ENCODE results near the gene PRKAA2. TPM values are rescaled to one million over a fixed set of nuclear protein-coding genes. Genes with fewer than 3 reads are reported as not detected.

The PRKAA2 gene
- total and polyA plus RNA-seq, 10 of the 15 experiments (the other 5 are each of a cell fraction or from before 2014, with no cell fraction given): 0.01 TPM; not detected in 9

GRCh38 chr1:56617141-56617540 lies 28.0 kb upstream of the PRKAA2 start:
- intact Hi-C loops (cut with micrococcal nuclease; ENCODE audit: unreplicated experiment) (no loop called here), in situ Hi-C loops (cut with MboI) (no loop called here)
- H2AFZ ChIP-seq (ENCODE audit: control insufficient read depth, low read depth, low read length): no peak overlapping the region
- no peaks in the 10 kb centered on the region for H3K27me3 ChIP-seq (replicated peaks in 1 of 2; ENCODE audit: control insufficient read depth in 2 of 2, insufficient read depth in 2 of 2, low read length in 1 of 2)
- H3K27ac ChIP-seq (ENCODE audit: control insufficient read depth, insufficient read depth): no peak overlapping the region
- no peak for TF ChIP-seq IRF3 (IDR thresholded peaks at IDR 0.05)
- no TSS peak for BruUV-seq (replicated peaks)
- H3K4me2 ChIP-seq (ENCODE audit: control insufficient read depth, insufficient read depth): no peak overlapping the region
- no peaks in the 10 kb centered on the region for H3K4me1 ChIP-seq (ENCODE audit: control insufficient read depth, insufficient read depth, low read length)
- no peak for FAIRE-seq
- ATAC-seq: no peak
- WGBS (ENCODE audit: insufficient coverage, insufficient replicate concordance, low lambda C conversion rate, missing lambda C conversion rate): 0% methylated on average over 2 of the region's 2 CpGs
- H3K79me2 ChIP-seq (ENCODE audit: control insufficient read depth, insufficient read depth, low read length): no peaks in the 10 kb centered on the region
- ChIA-PET POLR2A (no interaction called here), SMC1A (ENCODE audit: uncharacterized antibody, unreplicated experiment) (no interaction called here), RAD21 (ENCODE audit: unreplicated experiment) (no interaction called here), CTCF (no interaction called here)
- H3K9me3 ChIP-seq (replicated peaks; ENCODE audit: control insufficient read depth, insufficient read depth, low read length): no peaks in the 10 kb centered on the region
- no peaks in the 10 kb centered on the region for H3K36me3 ChIP-seq (ENCODE audit: control insufficient read depth in 2 of 2, insufficient read depth in 2 of 2, low read length in 1 of 2)
- no peak for DNase-seq (ENCODE audit: low read depth, low spot score)
- H3K4me3 ChIP-seq: no peak overlapping the region
- no peaks in the 10 kb centered on the region for H4K20me1 ChIP-seq (ENCODE audit: control insufficient read depth, insufficient read depth)
- no peak overlapping the region for H3K9ac ChIP-seq (ENCODE audit: control insufficient read depth, insufficient read depth, low read length)

- DNase-seq (ENCODE audit: low read depth, low spot score): no peak
- CTCF ChIA-PET: no interaction called here
- H3K36me3 ChIP-seq (ENCODE audit: control insufficient read depth in 2 of 2, insufficient read depth in 2 of 2, low read length in 1 of 2): no peaks in the 10 kb centered on the region
- no peaks in the 10 kb centered on the region for H3K9me3 ChIP-seq (replicated peaks; ENCODE audit: control insufficient read depth, insufficient read depth, low read length)
- no peak overlapping the region for H3K9ac ChIP-seq (ENCODE audit: control insufficient read depth, insufficient read depth, low read length)
- H3K4me1 ChIP-seq (ENCODE audit: control insufficient read depth, insufficient read depth, low read length): no peaks in the 10 kb centered on the region
- no peak overlapping the region for H2AFZ ChIP-seq (ENCODE audit: control insufficient read depth, low read depth, low read length)
- in situ Hi-C loops (cut with MboI): no loop called here
- H3K4me2 ChIP-seq (ENCODE audit: control insufficient read depth, insufficient read depth): no peak overlapping the region
- H3K4me3 ChIP-seq: no peak overlapping the region
- SMC1A ChIA-PET (ENCODE audit: uncharacterized antibody, unreplicated experiment): no interaction called here
- H3K79me2 ChIP-seq (ENCODE audit: control insufficient read depth, insufficient read depth, low read length): no peaks in the 10 kb centered on the region
- BruUV-seq (replicated peaks): no TSS peak
- FAIRE-seq: no peak
- no peak for ATAC-seq
- RAD21 ChIA-PET (ENCODE audit: unreplicated experiment): no interaction called here
- H3K27me3 ChIP-seq (replicated peaks in 1 of 2; ENCODE audit: control insufficient read depth in 2 of 2, insufficient read depth in 2 of 2, low read length in 1 of 2): no peaks in the 10 kb centered on the region
- no peak overlapping the region for H3K27ac ChIP-seq (ENCODE audit: control insufficient read depth, insufficient read depth)
- POLR2A ChIA-PET: no interaction called here
- no peaks in the 10 kb centered on the region for H4K20me1 ChIP-seq (ENCODE audit: control insufficient read depth, insufficient read depth)
- WGBS (ENCODE audit: insufficient coverage, insufficient replicate concordance, low lambda C conversion rate, missing lambda C conversion rate): 9% methylated on average over 5 of the region's 5 CpGs
- intact Hi-C loops (cut with micrococcal nuclease; ENCODE audit: unreplicated experiment): no loop called here
- no peak for TF ChIP-seq TAF1 (IDR thresholded peaks at IDR 0.05; ENCODE audit: borderline replicate concordance, low read depth, low read length)
- TF ChIP-seq TCF12 (IDR thresholded peaks at IDR 0.05; ENCODE audit: low read depth, low read length): no peak
- no peak for TF ChIP-seq ZNF274 (IDR thresholded peaks at IDR 0.05; ENCODE audit: insufficient read depth, insufficient read length)
- TF ChIP-seq POU2F2 (IDR thresholded peaks at IDR 0.05; ENCODE audit: borderline replicate concordance, low read depth, low read length): no peak
- no peak for TF ChIP-seq CEBPB (IDR thresholded peaks at IDR 0.05; ENCODE audit: borderline replicate concordance in 1 of 2, low read depth in 2 of 2, low read length in 2 of 2)
- TF ChIP-seq POLR2AphosphoS2 (IDR thresholded peaks at IDR 0.05; ENCODE audit: low read depth, low read length): no peak
- no peak for TF ChIP-seq ZNF687 (IDR thresholded peaks at IDR 0.05)
- TF ChIP-seq CREB1 (IDR thresholded peaks at IDR 0.05; ENCODE audit: low read depth): no peak
- TF ChIP-seq HDAC6 (IDR thresholded peaks at IDR 0.05; ENCODE audit: unreplicated experiment): no peak
- TF ChIP-seq MLLT1 (IDR thresholded peaks at IDR 0.05): no peak
Observed at GRCh38 chr1:56625819-56626440, 19.2 kb upstream of the PRKAA2 start.

All from GM12878 (cell line).